Measurements from ENCODE around the gene KIAA1614.

The KIAA1614 gene, protein sequence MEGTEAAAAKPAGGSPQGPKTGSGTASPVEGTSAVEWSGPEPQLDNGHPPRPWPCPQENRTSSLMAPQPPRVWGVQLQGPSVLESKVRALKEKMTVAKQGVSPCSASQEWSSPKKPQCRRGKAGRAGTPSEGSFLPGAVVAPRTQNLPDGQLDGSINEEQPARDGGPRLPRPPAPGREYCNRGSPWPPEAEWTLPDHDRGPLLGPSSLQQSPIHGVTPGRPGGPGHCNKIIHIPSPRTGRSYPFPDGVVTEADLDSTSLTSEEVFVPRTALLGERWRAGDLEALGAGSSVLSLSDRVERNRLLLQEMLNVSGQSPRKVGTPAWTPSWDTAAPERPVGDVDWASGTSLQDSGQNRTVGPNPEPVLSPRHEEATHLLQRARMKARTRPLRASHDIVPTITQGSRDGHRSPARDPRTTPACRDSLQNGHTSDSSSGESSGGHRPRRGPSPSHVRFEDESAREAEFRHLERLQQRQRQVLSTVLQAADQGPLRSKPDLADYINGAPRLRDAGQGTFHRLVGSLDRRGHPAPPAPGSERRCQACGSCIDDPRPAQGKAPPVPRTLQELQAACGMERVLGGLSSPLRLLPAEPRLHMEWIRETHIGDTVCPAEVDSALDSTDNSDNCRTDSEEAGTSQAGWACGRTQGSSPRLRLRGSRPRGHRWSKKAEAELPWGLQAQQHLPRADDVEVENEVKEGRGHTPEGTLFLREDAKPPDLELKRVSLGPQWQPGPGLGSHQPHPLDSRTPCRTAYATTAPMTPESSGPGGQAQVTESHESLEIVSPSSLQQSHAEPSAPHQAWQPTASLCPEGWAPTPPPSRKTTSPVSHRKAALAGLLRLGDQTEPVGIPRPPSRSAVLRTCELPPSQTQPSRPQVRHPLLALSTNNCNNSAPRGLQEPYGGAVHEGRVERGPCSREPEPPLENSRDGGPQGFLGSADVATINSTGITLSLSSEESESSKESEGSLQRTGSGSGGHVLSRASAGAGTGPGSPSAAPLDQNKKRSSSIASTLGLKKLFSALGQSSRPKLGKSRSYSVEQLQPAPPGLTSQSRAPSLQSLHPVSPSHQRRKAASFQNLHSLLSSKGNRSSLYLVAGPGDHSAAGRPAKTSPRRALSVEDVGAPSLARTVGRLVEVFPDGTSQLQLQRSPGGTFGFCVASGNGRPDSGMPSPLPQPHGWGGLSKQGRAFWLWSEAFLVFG

GRCh38 chr1:180912801-180913565, at the start of gene KIAA1614:
Gene KIAA1614 (plus strand): TSS chr1:180912897. CDS start chr1:180913244, 347 bp downstream.
- DNase-seq, result no peak

- DNase-seq, result no peak
These were observed 49.4 kb upstream of the KIAA1614 start for GRCh38 chr1:180863158-180863775.

GRCh38 chr1:180881806-180882509, 30.7 kb upstream of the KIAA1614 start:
- DNase-seq, result no peak

DNA sequence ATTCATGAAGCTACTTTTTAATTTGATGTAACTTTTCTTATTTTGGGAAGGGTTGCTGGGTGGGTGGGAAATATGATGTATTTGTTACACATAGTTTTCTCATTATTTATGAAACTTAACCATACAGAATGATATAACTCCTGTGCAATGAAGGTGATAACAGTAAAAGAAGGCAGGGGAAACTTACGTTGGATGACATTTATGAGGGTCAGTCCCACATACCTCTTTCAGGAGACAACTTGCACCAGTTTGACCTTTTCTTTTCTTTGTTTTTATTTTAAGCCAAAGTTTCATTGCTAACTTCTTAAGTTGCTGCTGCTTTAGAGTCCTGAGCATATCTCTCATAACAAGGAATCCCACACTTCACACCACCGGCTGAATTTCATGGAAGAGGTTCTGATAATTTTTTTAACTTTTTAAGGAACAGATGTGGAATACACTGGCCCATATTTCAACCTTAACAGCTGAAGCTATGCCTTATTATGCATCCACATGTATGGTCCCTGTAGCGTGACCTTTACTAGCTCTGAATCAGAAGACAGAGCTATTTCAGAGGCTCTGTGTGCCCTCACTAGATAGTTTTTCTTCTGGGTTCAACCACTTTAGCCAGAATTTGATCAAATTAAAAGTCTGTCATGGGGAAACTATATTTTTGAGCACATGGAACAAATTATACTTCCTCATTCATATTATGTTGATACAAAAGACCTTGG, 28.0 kb upstream of the KIAA1614 start:
- DNase-seq, result no peak

- no peak for DNase-seq
These were observed 26.4 kb upstream of the KIAA1614 start for GRCh38 chr1:180886338-180886737.

GRCh38 chr1:180887841-180888240, 24.9 kb upstream of the KIAA1614 start:
- DNase-seq, result no peak

GRCh38 chr1:180888870-180889269, 23.8 kb upstream of the KIAA1614 start:
- no peak for DNase-seq

GRCh38 chr1:180889325-180889724, 23.4 kb upstream of the KIAA1614 start:
- no peak for DNase-seq

- DNase-seq, result no peak
These were observed 20.4 kb upstream of the KIAA1614 start for GRCh38 chr1:180892272-180892671.

- DNase-seq, result no peak
These were observed 20.0 kb upstream of the KIAA1614 start for GRCh38 chr1:180892675-180893074.

- DNase-seq, result no peak
These were observed 19.1 kb upstream of the KIAA1614 start for GRCh38 chr1:180893614-180894013.

DNA sequence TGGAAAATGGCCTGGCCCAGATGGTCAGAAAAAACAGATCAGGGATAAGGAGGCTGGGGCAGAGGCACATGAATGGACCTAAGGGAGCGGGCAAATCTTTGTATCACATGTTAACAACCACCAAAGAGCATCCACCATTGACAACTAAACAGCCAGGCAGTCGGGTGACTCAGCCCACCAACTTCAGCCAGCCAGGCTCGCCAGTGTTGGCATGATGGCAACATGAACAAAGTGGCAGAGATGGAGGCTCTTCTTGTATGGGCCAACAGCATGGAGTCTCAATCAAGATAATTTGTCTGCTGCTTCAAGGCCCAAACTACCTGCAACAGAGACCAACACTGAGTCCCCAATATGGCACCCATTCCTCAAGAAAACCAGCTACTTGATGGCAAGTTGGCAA, 16.5 kb upstream of the KIAA1614 start:
- no peak for DNase-seq

DNA sequence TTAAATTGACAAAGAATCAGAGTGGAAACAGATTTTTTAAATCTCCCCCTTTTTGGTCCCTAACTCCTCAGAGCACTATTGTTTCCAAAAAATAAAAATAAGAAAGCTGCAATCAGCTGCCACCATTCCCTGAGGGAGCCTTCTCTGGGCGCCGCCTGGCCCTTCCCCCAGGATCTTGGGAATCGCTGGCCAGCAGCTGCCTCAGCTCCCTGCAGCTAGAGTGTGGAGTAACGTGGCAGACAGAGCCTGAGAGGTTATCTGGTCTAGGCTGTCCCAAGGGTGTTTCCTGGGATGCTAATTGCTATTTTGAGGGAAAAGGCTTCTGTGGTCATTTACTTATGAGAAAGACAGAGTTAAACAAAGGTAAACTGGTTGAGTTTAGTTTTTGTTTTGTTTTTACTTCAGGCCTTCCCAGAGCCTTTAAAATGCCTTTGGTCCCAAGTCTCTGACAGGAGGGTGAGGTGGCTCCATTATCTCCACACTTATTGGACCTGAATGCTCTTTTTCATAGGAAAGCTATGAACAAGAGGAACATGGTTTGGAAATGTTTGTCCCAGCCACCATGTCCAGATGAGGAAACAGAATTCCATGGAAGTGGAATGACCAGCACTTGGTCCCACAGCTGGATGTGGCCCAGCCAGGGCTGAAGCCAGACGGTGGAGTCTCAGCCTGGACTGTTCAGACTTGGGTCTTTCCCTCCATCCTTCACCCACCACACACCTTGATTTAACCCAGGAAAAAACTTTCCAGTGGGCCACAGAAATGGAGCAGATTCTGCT, 14.1 kb upstream of the KIAA1614 start:
- DNase-seq, result no peak

DNA sequence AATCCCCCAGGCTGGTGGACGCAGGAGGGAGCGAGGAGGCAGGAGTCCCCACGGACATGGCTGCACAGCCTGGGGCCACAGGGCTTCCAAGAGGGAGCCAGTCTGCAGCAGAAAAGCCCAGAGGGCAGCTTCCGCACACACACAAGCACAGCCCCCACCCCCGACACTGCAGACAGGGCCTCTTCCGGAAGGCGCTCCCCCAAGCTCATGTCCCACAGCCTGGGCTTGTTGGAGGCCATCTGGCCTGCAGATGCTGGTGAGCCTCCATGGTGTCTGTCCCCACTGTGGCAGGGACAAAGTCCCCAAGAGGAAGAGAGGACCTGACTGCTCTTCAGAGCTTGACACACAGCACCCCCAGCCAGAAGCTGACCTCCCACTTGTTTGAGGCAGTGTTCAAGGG, 13.4 kb upstream of the KIAA1614 start:
- DNase-seq, result no peak

DNA sequence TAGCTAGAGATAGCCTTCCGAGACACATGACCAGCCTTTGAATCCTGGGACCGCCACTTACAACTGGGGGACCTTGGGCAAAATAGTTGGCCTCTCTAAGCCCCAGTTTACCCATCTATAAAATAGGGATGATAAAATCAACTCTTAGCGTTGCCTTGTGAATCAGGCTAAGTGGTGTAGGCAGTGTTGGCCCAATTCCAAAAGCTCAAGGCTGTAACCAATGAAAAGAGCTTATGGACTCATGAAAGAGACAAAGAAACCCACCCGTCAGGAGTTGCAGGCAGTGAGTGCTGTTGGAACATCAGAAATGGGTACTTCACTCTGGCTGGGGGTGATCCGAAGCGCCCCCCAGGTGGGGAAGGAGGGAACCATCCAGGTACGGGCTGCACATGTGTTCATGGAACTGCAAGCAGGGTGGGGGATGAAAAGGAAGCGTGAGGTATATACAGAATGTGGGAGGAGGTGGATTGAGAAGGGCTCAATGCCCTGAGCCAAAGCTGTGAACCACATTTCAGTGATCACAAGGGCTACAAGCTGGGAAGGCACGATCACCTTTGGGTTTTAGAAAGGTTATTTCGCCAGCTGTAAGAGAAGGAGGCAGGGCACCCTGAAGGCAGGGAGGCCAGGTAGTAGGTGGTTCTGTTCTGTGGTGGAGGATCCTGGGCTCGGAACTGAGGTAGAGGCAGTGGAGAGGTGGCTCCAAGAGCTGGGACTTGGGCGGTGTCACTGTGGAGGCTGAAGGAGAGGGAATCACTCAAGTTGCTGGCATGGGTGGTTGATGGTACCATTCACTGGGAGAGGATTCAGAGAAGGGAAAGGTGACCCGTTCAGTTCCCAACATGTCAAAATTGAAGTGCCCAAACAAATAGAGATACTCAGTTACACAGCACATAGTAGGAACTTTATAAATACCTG, 11.4 kb upstream of the KIAA1614 start:
- no peak for DNase-seq

- no peak for DNase-seq
These were observed 10.2 kb upstream of the KIAA1614 start for GRCh38 chr1:180902541-180902940.

GRCh38 chr1:180905927-180906326, 6.8 kb upstream of the KIAA1614 start:
- DNase-seq, result no peak

- no peak for DNase-seq
These were observed 6.2 kb upstream of the KIAA1614 start for GRCh38 chr1:180906511-180906910.
